Heart right ventricle (tissue), 16 donors: ENCODE measurements around the gene EVC. TPM values are rescaled to one million over a fixed set of nuclear protein-coding genes. Genes with fewer than 3 reads are reported as not detected.
A peak's percentile ranks its signal among the peaks of the same experiment; 100 is the strongest.

Experiments used
- ATAC-seq, 8 donors: fragments of 200-7000 bp; cut with Tn5 transposase; one replicate each; pipeline ENCODE4 v1.9.1; 2020; ENCODE audit warnings: mild to moderate bottlenecking in 8 of 8, moderate library complexity in 8 of 8, moderate number of reproducible peaks in 1 of 8
- DNase-seq, 2 donors: peaks; one replicate each; pipeline ENCODE4 v3.0.0-alpha.2; 2020
- H3K27ac ChIP-seq, 10 donors: fragments of 200-600 bp; sonication (generic) in 2 of 10; one replicate each; pipeline versions ENCODE4 v1.5.0 to v1.8.0; 2020 to 2022; ENCODE audit warnings: mild to moderate bottlenecking in 3 of 10
- H3K27me3 ChIP-seq, 7 donors: fragments of 200-600 bp; one replicate each; pipeline ENCODE4 v1.8.0; 2021 to 2022; ENCODE audit warnings: mild to moderate bottlenecking in 2 of 7
- H3K36me3 ChIP-seq, 9 donors: fragments of 200-600 bp; sonication (generic) in 1 of 9; one replicate each; pipeline versions ENCODE4 v1.5.0 to v1.8.0; 2020 to 2022; ENCODE audit warnings: mild to moderate bottlenecking in 2 of 9
- H3K4me1 ChIP-seq, 9 donors: fragments of 200-600 bp; sonication (generic) in 1 of 9; one replicate each; pipeline versions ENCODE4 v1.5.0 to v1.8.0; 2020 to 2022; ENCODE audit warnings: mild to moderate bottlenecking in 4 of 9
- H3K4me3 ChIP-seq, 10 donors: fragments of 200-600 bp; sonication (generic) in 2 of 10; one replicate each; pipeline versions ENCODE4 v1.5.0 to v1.8.0; 2020 to 2022; ENCODE audit warnings: mild to moderate bottlenecking in 7 of 10, moderate library complexity in 2 of 10
- H3K9me3 ChIP-seq, 11 donors: fragments of 200-600 bp in 10 of 11; sonication (generic) in 2 of 11; one replicate each; pipeline versions ENCODE4 v1.5.0 to v1.8.0; 2013 to 2022; ENCODE audit warnings: mild to moderate bottlenecking in 2 of 11, control low read depth in 1 of 11, moderate library complexity in 1 of 11
- WGBS, 2 donors: extraction: QIAGEN DNeasy Blood & Tissue Kit; methylation state at CpG; one replicate each; pipeline ENCODE4 v1.1.7; 2013; ENCODE audit warnings: inconsistent platforms in 1 of 2; 5-methylcytosine and 5-hydroxymethylcytosine counted together
- intact Hi-C, 10 donors: fragments of 100-400 bp; cut with DNase I; formaldehyde crosslinking; loops; one replicate each; pipeline versions ENCODE4 v1.11.1 to v1.14.2; 2022
- polyA plus RNA-seq, 2 donors: library from polyadenylated mRNA; stranded (reverse); fragments of 200-250 nt; gene quantifications; one replicate each; pipeline ENCODE4 v1.2.3, GENCODE V29; 2013
- total RNA-seq, 10 donors: library from RNA; stranded (reverse); fragmentation: NEBNext Ultra II Directional in 3 of 10; extraction: Animal tissue kit (Norgen Biotek cat#: 25700) in 3 of 10; gene quantifications; one replicate each; pipeline versions ENCODE4 v1.2.1 to v1.2.4, GENCODE V29; 2021 to 2023
- TF ChIP-seq, protein P1 (sequence below), 9 donors: fragments of 200-600 bp; sonication (generic) in 2 of 9; IDR thresholded peaks; one replicate each; pipeline versions ENCODE4 v1.5.0 to v1.8.0; 2021 to 2022; ENCODE audit warnings: antibody characterized with exemption in 9 of 9, mild to moderate bottlenecking in 5 of 9, moderate library complexity in 1 of 9
- donor health status: Arrhythmogenic right ventricular cardiomyopathy.
- donor health status: ischemic (EF 13 %, LVEDD 7.1; RV severe dilation, severe dysfunction).
- donor health status: healthy with polysubstance abuse.
- donor health status: DM: no; HTN: yes; CAD: no.
- donor health status: DM: no; HTN: no; CAD: no.
- donor health status: ischemic (EF 25% LVEDD 6.9; RV normal size, moderate dysfunction).
- donor health status: ischemic (EF 25% LVEDD 5.7; RV mildly dilated, moderate dysfunction).
- donor health status: healthy.
- donor health status: DM: yes; HTN: yes; CAD: no.
- donor health status: Ischemic cardiomyopathy.
- donor health status: ischemic (EF 35%, LVEDD 5.7; RV mildly dilated, moderate dysfunction).
- donor health status: nonischemic (EF 11% LVEDD 7.7; RV severe dilation, severe dysfunction).
- donor health status: DM: yes; HTN: yes; CAD: no.
- donor health status: PGD.
- donor health status: ischemic (EF 29% LVEDD 5.4; RV normal size, mild dysfunction).
- donor health status: nonischemic (EF 23%, LVEDD 6.1; RV moderate dilation, normal function).

The EVC gene
- total and polyA plus RNA-seq, 12 donors = 0.97 to 7.5 (median 4.8) TPM

DNA sequence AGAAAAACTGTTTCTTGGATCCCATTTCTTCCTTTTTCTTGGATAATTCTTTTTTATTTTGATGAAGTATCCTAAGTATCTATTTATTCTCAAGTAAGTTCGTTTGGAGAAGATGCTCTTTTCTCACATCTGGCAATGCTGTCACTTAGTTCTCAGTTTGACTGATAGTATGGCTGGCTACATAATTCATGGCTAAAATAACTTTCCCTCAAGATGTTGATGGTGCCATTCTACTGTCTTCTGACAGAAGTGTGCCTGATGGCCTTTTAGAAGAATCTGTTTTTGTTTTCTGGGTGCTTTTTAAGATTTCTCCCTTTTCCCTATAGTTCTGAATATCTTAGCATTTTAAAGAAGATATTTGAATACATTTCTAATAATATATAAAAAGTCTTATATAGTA lies 44.3 kb upstream of the EVC start:
- no peak overlapping the region for H3K27ac ChIP-seq
- WGBS, 2 donors = 63 to 69% methylated on average over 1 of the region's 1 CpG
- peaks cover 0 to 20% (median 2%) of the 10 kb centered on the region in 11 donors for H3K9me3 ChIP-seq
- ATAC-seq = no peak
- H3K27me3 ChIP-seq = no peaks in the 10 kb centered on the region
- no peaks in the 10 kb centered on the region for H3K4me1 ChIP-seq
- no peak for DNase-seq
- peaks cover 0 to 20% (median 4%) of the 10 kb centered on the region in 9 donors for H3K36me3 ChIP-seq
- no peak overlapping the region for H3K4me3 ChIP-seq
- TF ChIP-seq, protein P1, sequence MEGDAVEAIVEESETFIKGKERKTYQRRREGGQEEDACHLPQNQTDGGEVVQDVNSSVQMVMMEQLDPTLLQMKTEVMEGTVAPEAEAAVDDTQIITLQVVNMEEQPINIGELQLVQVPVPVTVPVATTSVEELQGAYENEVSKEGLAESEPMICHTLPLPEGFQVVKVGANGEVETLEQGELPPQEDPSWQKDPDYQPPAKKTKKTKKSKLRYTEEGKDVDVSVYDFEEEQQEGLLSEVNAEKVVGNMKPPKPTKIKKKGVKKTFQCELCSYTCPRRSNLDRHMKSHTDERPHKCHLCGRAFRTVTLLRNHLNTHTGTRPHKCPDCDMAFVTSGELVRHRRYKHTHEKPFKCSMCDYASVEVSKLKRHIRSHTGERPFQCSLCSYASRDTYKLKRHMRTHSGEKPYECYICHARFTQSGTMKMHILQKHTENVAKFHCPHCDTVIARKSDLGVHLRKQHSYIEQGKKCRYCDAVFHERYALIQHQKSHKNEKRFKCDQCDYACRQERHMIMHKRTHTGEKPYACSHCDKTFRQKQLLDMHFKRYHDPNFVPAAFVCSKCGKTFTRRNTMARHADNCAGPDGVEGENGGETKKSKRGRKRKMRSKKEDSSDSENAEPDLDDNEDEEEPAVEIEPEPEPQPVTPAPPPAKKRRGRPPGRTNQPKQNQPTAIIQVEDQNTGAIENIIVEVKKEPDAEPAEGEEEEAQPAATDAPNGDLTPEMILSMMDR (IDR thresholded peaks at IDR 0.05) = no peak
- intact Hi-C loops = no loop called here

DNA sequence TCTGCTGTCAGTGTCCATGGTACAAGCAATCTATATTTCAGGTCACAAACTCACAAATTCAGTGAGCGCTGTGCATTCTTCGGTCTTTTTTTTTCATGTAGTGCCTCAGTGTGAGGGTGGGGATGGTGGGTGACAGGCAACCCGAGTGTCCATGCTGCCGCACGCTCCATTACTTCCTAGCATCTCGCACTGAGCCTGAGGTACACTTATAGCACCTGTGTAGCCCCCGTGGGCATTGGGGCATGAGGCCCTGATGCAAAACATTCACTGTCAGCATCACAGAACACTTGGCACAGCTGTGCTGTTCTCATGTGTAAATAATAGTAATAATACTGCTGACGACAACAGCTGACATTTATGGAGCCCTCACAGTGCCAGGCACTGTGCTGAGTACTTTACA lies 34.2 kb upstream of the EVC start:
- H3K27ac ChIP-seq = no peak overlapping the region
- ATAC-seq (no peak), DNase-seq (no peak)
- intact Hi-C loops = no loop called here
- H3K4me3 ChIP-seq = no peak overlapping the region
- 95 to 97% methylated on average over 8 of the region's 8 CpGs for WGBS, 2 donors
- TF ChIP-seq, protein P1 (IDR thresholded peaks at IDR 0.05) = no peak
- H3K36me3 ChIP-seq = peaks cover 0 to 47% (median 0%) of the 10 kb centered on the region in 9 donors
- H3K9me3 ChIP-seq = no peaks in the 10 kb centered on the region
- H3K27me3 ChIP-seq = no peaks in the 10 kb centered on the region
- H3K4me1 ChIP-seq = no peaks in the 10 kb centered on the region

DNA sequence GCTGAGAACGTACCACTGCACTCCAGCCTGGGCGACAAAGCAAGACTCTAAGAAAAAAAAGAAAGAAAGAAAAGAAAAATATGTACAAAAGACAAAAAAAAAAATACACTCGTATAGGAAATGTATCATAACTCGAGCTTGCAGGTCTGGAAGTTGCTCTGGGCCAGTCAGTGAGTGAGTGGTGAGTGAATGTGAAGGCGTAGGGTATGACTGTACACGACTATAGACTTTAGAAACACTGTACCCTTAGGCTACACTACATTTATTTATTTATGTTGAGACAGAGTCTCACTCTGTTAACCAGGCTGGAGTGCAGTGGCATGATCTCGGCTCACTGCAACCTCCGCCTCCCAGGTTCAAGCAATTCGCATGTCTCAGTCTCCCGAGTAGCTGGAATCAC lies 32.0 kb upstream of the EVC start:
- H3K27ac ChIP-seq = no peak overlapping the region
- 91 to 94% methylated on average over 10 of the region's 10 CpGs for WGBS, 2 donors
- H3K4me3 ChIP-seq = no peak overlapping the region
- no peaks in the 10 kb centered on the region for H3K27me3 ChIP-seq
- peaks cover 0 to 45% (median 0%) of the 10 kb centered on the region in 9 donors for H3K36me3 ChIP-seq
- no peak for ATAC-seq
- H3K9me3 ChIP-seq = no peaks in the 10 kb centered on the region
- DNase-seq = no peak
- TF ChIP-seq, protein P1 (IDR thresholded peaks at IDR 0.05) = no peak
- intact Hi-C loops = no loop called here
- no peaks in the 10 kb centered on the region for H3K4me1 ChIP-seq

DNA sequence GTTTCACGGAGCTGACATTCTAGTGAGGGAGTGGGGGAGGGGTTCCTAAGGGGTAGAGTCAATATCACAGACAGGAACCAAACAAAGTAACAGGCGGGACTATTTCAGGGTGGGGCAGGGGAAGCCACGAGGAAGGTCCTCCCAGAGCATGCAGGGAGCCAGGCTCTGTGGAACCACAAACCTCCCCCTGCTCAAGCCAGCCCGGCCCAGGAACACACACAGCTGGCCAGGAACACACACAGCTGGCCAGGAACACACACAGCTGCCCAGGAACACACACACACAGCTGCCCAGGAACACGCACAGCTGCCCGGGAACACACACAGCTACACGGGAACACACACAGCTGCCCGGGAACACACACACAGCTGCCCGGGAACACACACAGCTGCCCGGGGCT lies 27.4 kb upstream of the EVC start:
- intact Hi-C loops = no loop called here
- no peaks in the 10 kb centered on the region for H3K27me3 ChIP-seq
- DNase-seq (no peak), ATAC-seq (peak in 5 of 8 donors; percentile 27 to 83 (median 68))
- H3K36me3 ChIP-seq = peaks cover 0 to 62% (median 0%) of the 10 kb centered on the region in 9 donors
- WGBS, 2 donors = 59 to 66% methylated on average over 10 of the region's 10 CpGs
- no peaks in the 10 kb centered on the region for H3K4me1 ChIP-seq
- H3K9me3 ChIP-seq = peaks cover 0 to 7% (median 0%) of the 10 kb centered on the region in 11 donors
- no peak overlapping the region for H3K4me3 ChIP-seq
- H3K27ac ChIP-seq = no peak overlapping the region
- TF ChIP-seq, protein P1 (IDR thresholded peaks at IDR 0.05) = no peak
